Adrenal gland (tissue), 12 donors: ENCODE results near the gene DPYD. TPM values are rescaled to one million over a fixed set of nuclear protein-coding genes. Genes with fewer than 3 reads are reported as not detected.

Source experiments
- DNase-seq, 7 donors: peaks; one replicate each; pipeline ENCODE4 v3.0.0-alpha.2; 2019 to 2020
- H3K27ac ChIP-seq, 5 donors: fragments of 200-600 bp; sonication (generic) in 4 of 5; 1 replicate in 3 of 5; 2 replicates in 2 of 5; pipeline versions ENCODE4 v1.5.1 to v1.8.0; 2016 to 2020; ENCODE audit warnings: mild to moderate bottlenecking in 1 of 5
- H3K27me3 ChIP-seq: fragments of 200-600 bp; 2 replicates; pipeline ENCODE4 v1.8.0; 2021
- H3K36me3 ChIP-seq, 2 donors: fragments of 200-600 bp; replicated peaks in 1 of 2; 1 replicate in 1 of 2; 2 replicates in 1 of 2; pipeline versions ENCODE4 v1.5.1 to v1.8.0; 2018 to 2022
- H3K4me1 ChIP-seq, 2 donors: fragments of 200-600 bp; replicated peaks in 1 of 2; 1 replicate in 1 of 2; 2 replicates in 1 of 2; pipeline versions ENCODE4 v1.5.1 to v1.8.0; 2018 to 2021
- H3K4me3 ChIP-seq, 4 donors: fragments of 200-600 bp; sonication (generic) in 3 of 4; one replicate each; pipeline ENCODE4 v1.5.1; 2016 to 2018
- H3K9me3 ChIP-seq, 3 donors: fragments of 200-600 bp; sonication (generic) in 1 of 3; replicated peaks in 1 of 3; 1 replicate in 2 of 3; 2 replicates in 1 of 3; pipeline versions ENCODE4 v1.5.1 to v1.8.0; 2016 to 2021
- POLR2A ChIP-seq, 2 donors: fragments of 450-650 bp; IDR thresholded peaks; one replicate each; pipeline ENCODE4 v1.6.1; 2017; ENCODE audit warnings: antibody characterized with exemption in 2 of 2, mild to moderate bottlenecking in 2 of 2, moderate library complexity in 1 of 2
- WGBS, 4 donors: extraction: QIAGEN DNeasy Blood & Tissue Kit in 2 of 4; methylation state at CpG; one replicate each; pipeline versions ENCODE4 v1.1.5 to v1.1.7; 2013 to 2017; 5-methylcytosine and 5-hydroxymethylcytosine counted together
- intact Hi-C, 2 donors: fragments of 100-400 bp; cut with DNase I; formaldehyde crosslinking; loops; one replicate each; pipeline versions ENCODE4 v1.14.1 to v1.15.0; 2022 to 2023
- polyA plus RNA-seq, 3 donors: library from polyadenylated mRNA; stranded (reverse); fragments of 200-250 nt in 2 of 3; fragments of 350-450 nt in 1 of 3; fragmentation: Illumina TruSeq in 1 of 3; extraction: RNeasy Lipid Tissue Mini Kit (QIAGEN cat#74804) in 1 of 3; gene quantifications; one replicate each; pipeline ENCODE4 v1.2.3, GENCODE V29; 2013 to 2014
- total RNA-seq, 9 donors: library from RNA; depleted of rRNA in 4 of 9; stranded (reverse); fragments of >200 nt in 4 of 9; fragments of 120-200 nt in 1 of 9; fragmentation: NEBNext Ultra II Directional in 1 of 9; extraction: Animal tissue kit (Norgen Biotek cat#: 25700) in 1 of 9; gene quantifications; one replicate each; pipeline versions ENCODE4 v1.1.0 to v1.2.4, GENCODE V29; 2013 to 2023
- TF ChIP-seq, protein P1 (sequence below), 6 experiments: fragments of 450-650 bp in 4 of 6; fragments of 200-600 bp in 2 of 6; sonication (generic) in 1 of 6; IDR thresholded peaks; 1 replicate in 5 of 6; 2 replicates in 1 of 6; pipeline versions ENCODE4 v1.5.1 to v1.8.0; 2016 to 2021; ENCODE audit warnings: antibody characterized with exemption in 6 of 6, mild to moderate bottlenecking in 2 of 6, moderate library complexity in 1 of 6
- donor health status: healthy with polysubstance abuse.
- donor health status: Bipolar disorder and iron deficiency.
- donor health status: DM: yes; HTN: yes; CAD: no.
- donor health status: DM: no; HTN: no; CAD: no.
- donor health status: DM: no; HTN: no; CAD: no.
- donor health status: DM: yes; HTN: yes; CAD: no.

DPYD gene
- total and polyA plus RNA-seq, 12 donors: 6.6 to 73.1 (median 30.2) TPM

DNA sequence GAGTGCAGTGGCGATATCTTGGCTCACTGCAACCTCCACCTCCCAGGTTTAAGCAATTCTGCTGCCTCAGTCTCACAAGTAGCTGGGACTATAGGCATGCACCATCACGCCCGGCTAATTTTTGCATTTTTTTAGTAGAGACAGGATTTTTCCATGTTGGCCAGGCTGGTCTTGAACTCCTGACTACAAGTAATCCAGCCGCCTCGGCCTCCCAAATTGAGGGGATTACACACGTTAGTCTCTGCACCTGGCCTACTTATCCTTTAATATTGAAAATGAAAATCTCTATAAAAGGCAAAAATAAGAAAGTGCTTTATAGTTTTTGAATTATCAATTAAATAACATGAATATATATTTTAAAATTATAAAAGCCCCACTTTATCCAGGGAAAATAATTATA is 190.6 kb downstream of the DPYD start:
- 91 to 96% (median 95%) methylated on average over 6 of the region's 6 CpGs for WGBS, 4 donors
- H3K27ac ChIP-seq: no peak overlapping the region
- intact Hi-C loops: no loop called here

DNA sequence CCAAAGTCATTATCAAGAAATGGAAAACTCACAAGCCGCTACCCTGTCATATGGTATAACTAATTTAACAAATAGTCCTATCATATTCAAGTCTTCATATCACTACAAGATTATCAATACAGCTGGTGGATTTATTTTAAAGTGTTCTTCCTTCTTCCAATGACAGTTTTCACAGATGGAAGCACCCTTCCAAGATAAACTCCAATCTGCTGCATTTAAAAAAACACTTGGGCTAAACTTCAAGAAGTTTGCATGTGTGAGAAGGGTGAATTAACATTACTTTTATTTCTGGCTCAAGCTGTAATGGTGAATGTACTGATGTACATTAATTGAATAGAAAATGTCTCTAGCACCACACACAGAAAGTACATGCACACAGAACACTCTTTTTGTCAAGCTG is 192.4 kb downstream of the DPYD start:
- Histone ChIP-seq H3K27ac (no peak overlapping the region), H3K36me3 (no peaks in the 10 kb centered on the region), H3K4me1 (no peaks in the 10 kb centered on the region), H3K27me3 (no peaks in the 10 kb centered on the region), H3K9me3 (no peaks in the 10 kb centered on the region), H3K4me3 (no peak overlapping the region)
- TF ChIP-seq POLR2A (IDR thresholded peaks at IDR 0.05): no peak
- TF ChIP-seq, protein P1, sequence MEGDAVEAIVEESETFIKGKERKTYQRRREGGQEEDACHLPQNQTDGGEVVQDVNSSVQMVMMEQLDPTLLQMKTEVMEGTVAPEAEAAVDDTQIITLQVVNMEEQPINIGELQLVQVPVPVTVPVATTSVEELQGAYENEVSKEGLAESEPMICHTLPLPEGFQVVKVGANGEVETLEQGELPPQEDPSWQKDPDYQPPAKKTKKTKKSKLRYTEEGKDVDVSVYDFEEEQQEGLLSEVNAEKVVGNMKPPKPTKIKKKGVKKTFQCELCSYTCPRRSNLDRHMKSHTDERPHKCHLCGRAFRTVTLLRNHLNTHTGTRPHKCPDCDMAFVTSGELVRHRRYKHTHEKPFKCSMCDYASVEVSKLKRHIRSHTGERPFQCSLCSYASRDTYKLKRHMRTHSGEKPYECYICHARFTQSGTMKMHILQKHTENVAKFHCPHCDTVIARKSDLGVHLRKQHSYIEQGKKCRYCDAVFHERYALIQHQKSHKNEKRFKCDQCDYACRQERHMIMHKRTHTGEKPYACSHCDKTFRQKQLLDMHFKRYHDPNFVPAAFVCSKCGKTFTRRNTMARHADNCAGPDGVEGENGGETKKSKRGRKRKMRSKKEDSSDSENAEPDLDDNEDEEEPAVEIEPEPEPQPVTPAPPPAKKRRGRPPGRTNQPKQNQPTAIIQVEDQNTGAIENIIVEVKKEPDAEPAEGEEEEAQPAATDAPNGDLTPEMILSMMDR (IDR thresholded peaks at IDR 0.05): no peak
- DNase-seq: no peak
- intact Hi-C loops: no loop called here
- 98 to 100% (median 100%) methylated on average over 1 of the region's 1 CpG for WGBS, 4 donors

More for the DNA sequence above, 190.6 kb downstream of the DPYD start:
- no peak for DNase-seq
- H3K4me3 ChIP-seq: no peak overlapping the region
- no peaks in the 10 kb centered on the region for H3K9me3 ChIP-seq
- no peaks in the 10 kb centered on the region for H3K36me3 ChIP-seq
- H3K4me1 ChIP-seq: no peaks in the 10 kb centered on the region
- H3K27me3 ChIP-seq: no peaks in the 10 kb centered on the region
- TF ChIP-seq, protein P1 (IDR thresholded peaks at IDR 0.05): no peak
- TF ChIP-seq POLR2A (IDR thresholded peaks at IDR 0.05): no peak

DNA sequence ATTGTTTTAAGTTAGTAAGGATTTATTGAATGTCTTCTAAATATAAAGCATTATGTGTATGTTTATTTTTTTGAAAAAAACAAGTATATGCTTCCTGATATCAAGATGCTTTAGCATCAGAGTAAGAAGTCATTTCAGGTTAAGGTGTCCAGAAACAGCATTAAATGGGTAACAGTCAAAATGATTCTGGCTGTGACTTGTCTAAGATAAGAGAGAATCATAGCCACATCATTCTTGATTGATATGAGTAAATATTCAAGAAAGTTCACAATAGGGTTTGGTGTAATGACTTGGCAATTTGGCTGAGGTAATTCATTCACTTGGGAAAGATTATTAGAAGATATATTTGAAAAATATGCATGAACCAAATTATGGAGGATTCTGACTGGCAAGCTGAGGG is 193.8 kb downstream of the DPYD start:
- no peaks in the 10 kb centered on the region for H3K4me1 ChIP-seq
- H3K4me3 ChIP-seq: no peak overlapping the region
- no peaks in the 10 kb centered on the region for H3K9me3 ChIP-seq
- H3K27ac ChIP-seq: no peak overlapping the region
- no peaks in the 10 kb centered on the region for H3K36me3 ChIP-seq
- TF ChIP-seq, protein P1 (IDR thresholded peaks at IDR 0.05): no peak
- H3K27me3 ChIP-seq: no peaks in the 10 kb centered on the region
- no peak for DNase-seq
- intact Hi-C loops: no loop called here

DNA sequence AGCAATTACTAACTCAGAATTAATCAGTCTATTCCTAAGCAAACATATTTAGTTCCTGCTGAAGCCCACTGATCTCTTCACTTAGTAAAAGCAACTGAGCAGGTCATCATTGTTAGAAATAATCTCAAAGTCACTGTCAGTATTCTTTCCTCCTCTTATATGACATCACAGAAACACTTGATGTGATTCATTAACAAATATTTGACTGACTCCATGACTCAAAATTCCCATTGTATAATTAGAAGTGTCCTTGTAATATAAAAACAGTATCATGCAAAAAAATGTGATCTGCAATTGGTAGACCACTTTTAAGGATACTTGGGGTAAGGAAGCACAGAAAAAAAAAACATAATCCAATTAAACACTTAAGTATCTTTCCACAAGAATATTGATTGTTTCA is 194.4 kb downstream of the DPYD start:
- no peak for DNase-seq
- no peaks in the 10 kb centered on the region for H3K27me3 ChIP-seq
- TF ChIP-seq POLR2A (IDR thresholded peaks at IDR 0.05): no peak
- TF ChIP-seq, protein P1 (IDR thresholded peaks at IDR 0.05): no peak
- no peaks in the 10 kb centered on the region for H3K4me1 ChIP-seq
- H3K27ac ChIP-seq: no peak overlapping the region
- H3K4me3 ChIP-seq: no peak overlapping the region
- no peaks in the 10 kb centered on the region for H3K9me3 ChIP-seq
- intact Hi-C loops: no loop called here
- H3K36me3 ChIP-seq: no peaks in the 10 kb centered on the region
